22Rv1 (cell line): ENCODE measurements around the gene OR51B4.
"Not testable (repeated sequence)": the region's sequence is repeated elsewhere in the genome, so short reads cannot be mapped to it uniquely, and the experiment has no call there.

Experiments used
- H3K27ac ChIP-seq: fragments of 450-650 bp; 2 replicates; pipeline ENCODE4 v1.5.1; 2017
- CTCF ChIP-seq: fragments of 450-650 bp; IDR thresholded peaks from 2 replicates; pipeline ENCODE4 v1.5.1; 2017; ENCODE audit warnings: mild to moderate bottlenecking
- ZFX ChIP-seq: fragments of 450-650 bp; IDR thresholded peaks from 2 replicates; pipeline ENCODE4 v1.6.1; 2017; ENCODE audit warnings: antibody characterized with exemption, borderline replicate concordance

Gene OR51B4

GRCh38 chr11:5301846-5302245 lies at the start of gene OR51B4:
Gene OR51B4 (minus strand): TSS chr11:5301946. CDS start chr11:5301946, 0 bp downstream.
- no peak within 1 kb of the TSS for H3K27ac ChIP-seq
- TF ChIP-seq ZFX, result no peak
- TF ChIP-seq CTCF, result no peak

GRCh38 chr11:5351208-5351607 lies 49.5 kb upstream of the OR51B4 start, which contains the start of gene OR51B6:
Gene OR51B6 (plus strand): TSS chr11:5351508. CDS start chr11:5351508, 0 bp downstream.
- TF ChIP-seq CTCF (no peak), ZFX (no peak)
- H3K27ac ChIP-seq, result no peak within 1 kb of the TSS

GRCh38 chr11:5349550-5349949 lies 47.8 kb upstream of the OR51B4 start:
- no peak overlapping the region for H3K27ac ChIP-seq
- TF ChIP-seq CTCF (no peak), ZFX (no peak)

- TF ChIP-seq CTCF (no peak), ZFX (no peak)
Measured at GRCh38 chr11:5348551-5349194, 46.9 kb upstream of the OR51B4 start.

GRCh38 chr11:5345831-5346230 lies 44.1 kb upstream of the OR51B4 start:
- H3K27ac ChIP-seq, result no peak overlapping the region
- no peak for TF ChIP-seq ZFX

More at GRCh38 chr11:5348551-5349194, 46.9 kb upstream of the OR51B4 start:
- no peak overlapping the region for H3K27ac ChIP-seq

GRCh38 chr11:5343474-5344335 lies 42.0 kb upstream of the OR51B4 start, which contains the start of gene OR51B5:
Gene OR51B5 (minus strand): TSS chr11:5343524. CDS start chr11:5343524, 0 bp downstream.
- TF ChIP-seq CTCF (no peak), ZFX (no peak)
- no peak within 1 kb of the TSS for H3K27ac ChIP-seq

- TF ChIP-seq CTCF (no peak), ZFX (no peak)
- H3K27ac ChIP-seq, result no peak overlapping the region
Measured at GRCh38 chr11:5339771-5340322, 38.1 kb upstream of the OR51B4 start.

- H3K27ac ChIP-seq, result not testable (repeated sequence)
Measured at GRCh38 chr11:5337253-5337652, 35.5 kb upstream of the OR51B4 start.
